Thyroid gland (tissue), 4 donors: ENCODE measurements around the gene SPRY1. TPM values are rescaled to one million over a fixed set of nuclear protein-coding genes. Genes with fewer than 3 reads are reported as not detected.
A peak's percentile ranks its signal among the peaks of the same experiment; 100 is the strongest.

Experiments
- DNase-seq, 2 donors: peaks; one replicate each; pipeline ENCODE4 v3.0.0-alpha.2; 2019
- H3K27ac ChIP-seq, 3 donors: fragments of 200-600 bp; sonication (generic); 1 replicate in 2 of 3; 2 replicates in 1 of 3; pipeline ENCODE4 v1.5.1; 2016 to 2019; ENCODE audit warnings: mild to moderate bottlenecking in 1 of 3, moderate library complexity in 1 of 3
- H3K27me3 ChIP-seq: fragments of 200-600 bp; sonication (generic); one replicate; pipeline ENCODE4 v1.5.1; 2019
- H3K36me3 ChIP-seq, 2 donors: fragments of 200-600 bp; sonication (generic); one replicate each; pipeline ENCODE4 v1.5.1; 2016 to 2019
- H3K4me1 ChIP-seq, 2 donors: fragments of 200-600 bp; sonication (generic); one replicate each; pipeline ENCODE4 v1.5.1; 2017 to 2019
- H3K4me3 ChIP-seq, 3 donors: fragments of 200-600 bp; sonication (generic); replicated peaks in 1 of 3; 1 replicate in 2 of 3; 2 replicates in 1 of 3; pipeline ENCODE4 v1.5.1; 2016; ENCODE audit warnings: mild to moderate bottlenecking in 1 of 3
- H3K9me3 ChIP-seq: fragments of 200-600 bp; sonication (generic); one replicate; pipeline ENCODE4 v1.5.1; 2017
- POLR2A ChIP-seq, 2 donors: fragments of 450-650 bp; IDR thresholded peaks; one replicate each; pipeline ENCODE4 v1.6.1; 2017; ENCODE audit warnings: antibody characterized with exemption in 2 of 2, mild to moderate bottlenecking in 2 of 2, moderate library complexity in 1 of 2
- WGBS, 2 donors: methylation state at CpG; one replicate each; pipeline ENCODE4 v1.1.5; 2017; 5-methylcytosine and 5-hydroxymethylcytosine counted together
- intact Hi-C: fragments of 100-400 bp; cut with DNase I; formaldehyde crosslinking; loops from one replicate; pipeline ENCODE4 v1.15.1; 2023
- total RNA-seq, 4 donors: library from RNA; depleted of rRNA; stranded (reverse); fragments of >200 nt; gene quantifications; one replicate each; pipeline ENCODE4 v1.2.3, GENCODE V29; 2016
- TF ChIP-seq, protein P1 (sequence below), 6 experiments: fragments of 200-600 bp in 3 of 6; fragments of 450-650 bp in 3 of 6; sonication (generic) in 3 of 6; IDR thresholded peaks; one replicate each; pipeline ENCODE4 v1.5.1; 2016 to 2019; ENCODE audit warnings: antibody characterized with exemption in 6 of 6, mild to moderate bottlenecking in 2 of 6, inconsistent platforms in 1 of 6, moderate library complexity in 1 of 6

Gene SPRY1
- total RNA-seq, 4 donors from 2014 or later, result 52.2 to 142 (median 100) TPM

- Histone ChIP-seq H3K4me1 (peaks cover 0 to 15% of the 10 kb centered on the region in 2 donors), H3K9me3 (no peaks in the 10 kb centered on the region), H3K36me3 (peaks cover 8 to 48% of the 10 kb centered on the region in 2 donors), H3K27ac (peak overlapping the region; percentile 23 to 99 (median 97)), H3K4me3 (peak overlapping the region in 1 of 3 donors; percentile 17), H3K27me3 (no peaks in the 10 kb centered on the region)
- intact Hi-C loops, result no loop called here
- WGBS, 2 donors, result 69 to 85% methylated on average over 3 of the region's 3 CpGs
- DNase-seq, result no peak
- TF ChIP-seq, protein P1, sequence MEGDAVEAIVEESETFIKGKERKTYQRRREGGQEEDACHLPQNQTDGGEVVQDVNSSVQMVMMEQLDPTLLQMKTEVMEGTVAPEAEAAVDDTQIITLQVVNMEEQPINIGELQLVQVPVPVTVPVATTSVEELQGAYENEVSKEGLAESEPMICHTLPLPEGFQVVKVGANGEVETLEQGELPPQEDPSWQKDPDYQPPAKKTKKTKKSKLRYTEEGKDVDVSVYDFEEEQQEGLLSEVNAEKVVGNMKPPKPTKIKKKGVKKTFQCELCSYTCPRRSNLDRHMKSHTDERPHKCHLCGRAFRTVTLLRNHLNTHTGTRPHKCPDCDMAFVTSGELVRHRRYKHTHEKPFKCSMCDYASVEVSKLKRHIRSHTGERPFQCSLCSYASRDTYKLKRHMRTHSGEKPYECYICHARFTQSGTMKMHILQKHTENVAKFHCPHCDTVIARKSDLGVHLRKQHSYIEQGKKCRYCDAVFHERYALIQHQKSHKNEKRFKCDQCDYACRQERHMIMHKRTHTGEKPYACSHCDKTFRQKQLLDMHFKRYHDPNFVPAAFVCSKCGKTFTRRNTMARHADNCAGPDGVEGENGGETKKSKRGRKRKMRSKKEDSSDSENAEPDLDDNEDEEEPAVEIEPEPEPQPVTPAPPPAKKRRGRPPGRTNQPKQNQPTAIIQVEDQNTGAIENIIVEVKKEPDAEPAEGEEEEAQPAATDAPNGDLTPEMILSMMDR (IDR thresholded peaks at IDR 0.05), result no peak
- no peak for TF ChIP-seq POLR2A (IDR thresholded peaks at IDR 0.05)
These were observed 5.5 kb downstream of the SPRY1 start for GRCh38 chr4:123402121-123402465.

- intact Hi-C loops, result no loop called here
- Histone ChIP-seq H3K27ac (peak overlapping the region in 1 of 3 donors; percentile 99), H3K4me3 (no peak overlapping the region), H3K36me3 (peaks cover 8 to 40% of the 10 kb centered on the region in 2 donors), H3K27me3 (no peaks in the 10 kb centered on the region), H3K4me1 (peaks cover 0 to 15% of the 10 kb centered on the region in 2 donors), H3K9me3 (no peaks in the 10 kb centered on the region)
- no peak for TF ChIP-seq POLR2A (IDR thresholded peaks at IDR 0.05)
- TF ChIP-seq, protein P1 (IDR thresholded peaks at IDR 0.05), result no peak
- no peak for DNase-seq
- 77 to 83% methylated on average over 3 of the region's 3 CpGs for WGBS, 2 donors
These were observed 6.5 kb downstream of the SPRY1 start for GRCh38 chr4:123403080-123403604.

- Histone ChIP-seq H3K27ac (peak overlapping the region; percentile 0 to 34 (median 10)), H3K27me3 (no peaks in the 10 kb centered on the region), H3K4me1 (peaks cover 0 to 15% of the 10 kb centered on the region in 2 donors), H3K4me3 (no peak overlapping the region), H3K9me3 (no peaks in the 10 kb centered on the region), H3K36me3 (peaks cover 8 to 31% of the 10 kb centered on the region in 2 donors)
- intact Hi-C loops, result no loop called here
- TF ChIP-seq, protein P1 (IDR thresholded peaks at IDR 0.05), result no peak
- no peak for TF ChIP-seq POLR2A (IDR thresholded peaks at IDR 0.05)
- DNase-seq, result no peak
- 81 to 86% methylated on average over 4 of the region's 4 CpGs for WGBS, 2 donors
These were observed 7.9 kb downstream of the SPRY1 start for GRCh38 chr4:123404533-123404932.

DNA sequence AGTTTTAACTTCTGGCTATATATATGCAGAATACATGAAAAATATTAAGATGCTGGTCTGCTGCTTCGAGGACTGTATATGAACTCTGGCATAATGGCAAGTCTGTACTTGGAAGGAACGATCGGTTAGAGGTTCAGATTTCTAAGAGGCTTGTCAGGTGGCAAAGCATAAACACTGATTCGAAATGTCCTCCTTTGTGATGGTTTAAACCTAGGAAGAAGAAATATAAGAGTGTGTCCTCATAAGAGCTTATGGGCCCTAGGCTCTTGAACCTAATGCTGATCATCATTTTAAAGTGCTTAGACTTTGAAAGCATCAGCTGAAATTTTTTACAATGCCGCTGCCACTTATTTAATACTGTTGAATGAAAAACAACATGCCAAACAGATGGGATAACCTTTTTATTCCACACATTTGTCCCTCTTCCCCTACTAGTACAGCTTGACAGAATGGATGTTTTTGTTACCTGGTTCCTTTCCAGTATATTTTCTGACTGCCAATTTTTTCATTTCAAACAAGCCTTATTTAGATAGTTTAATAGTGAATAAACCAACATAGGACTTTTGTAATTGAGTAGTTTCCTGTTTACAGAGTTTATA lies 8.8 kb downstream of the SPRY1 start:
- H3K36me3 ChIP-seq, result peaks cover 8 to 26% of the 10 kb centered on the region in 2 donors
- 63 to 64% methylated on average over 5 of the region's 5 CpGs for WGBS, 2 donors
- no peak for DNase-seq
- no peaks in the 10 kb centered on the region for H3K27me3 ChIP-seq
- intact Hi-C loops, result no loop called here
- H3K4me3 ChIP-seq, result no peak overlapping the region
- H3K4me1 ChIP-seq, result peaks cover 0 to 15% of the 10 kb centered on the region in 2 donors
- TF ChIP-seq, protein P1 (IDR thresholded peaks at IDR 0.05), result no peak
- no peak for TF ChIP-seq POLR2A (IDR thresholded peaks at IDR 0.05)
- H3K9me3 ChIP-seq, result no peaks in the 10 kb centered on the region
- peak overlapping the region in 2 of 3 donors; percentile 0 to 34 for H3K27ac ChIP-seq

DNA sequence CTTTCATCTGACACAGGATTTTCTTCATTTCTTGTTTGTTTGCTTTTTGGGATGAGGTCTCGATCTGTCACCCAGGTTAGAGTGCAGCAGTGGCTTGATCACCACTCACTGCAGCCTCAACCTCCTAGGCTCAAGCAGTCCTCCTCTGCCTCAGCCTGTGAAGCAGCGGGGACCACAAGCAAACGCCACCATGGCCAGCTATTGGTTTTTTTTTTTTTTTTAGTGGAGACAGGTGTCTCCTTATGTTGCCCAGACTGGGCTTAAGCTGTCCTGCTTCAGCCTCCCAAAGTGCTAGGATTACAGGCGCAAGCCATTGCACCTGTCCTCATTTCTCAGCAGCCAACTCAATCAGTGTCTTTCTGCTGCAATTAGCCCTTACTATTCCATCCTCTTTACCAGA lies 10.3 kb downstream of the SPRY1 start:
- H3K36me3 ChIP-seq, result peaks cover 8 to 20% of the 10 kb centered on the region in 2 donors
- H3K27ac ChIP-seq, result peak overlapping the region in 1 of 3 donors; percentile 34
- peaks cover 5 to 20% of the 10 kb centered on the region in 2 donors for H3K4me1 ChIP-seq
- TF ChIP-seq, protein P1 (IDR thresholded peaks at IDR 0.05), result no peak
- TF ChIP-seq POLR2A (IDR thresholded peaks at IDR 0.05), result no peak
- no peak overlapping the region for H3K4me3 ChIP-seq
- WGBS, 2 donors, result 94 to 97% methylated on average over 4 of the region's 4 CpGs
- intact Hi-C loops, result no loop called here
- no peaks in the 10 kb centered on the region for H3K9me3 ChIP-seq
- no peak for DNase-seq
- no peaks in the 10 kb centered on the region for H3K27me3 ChIP-seq
